HCT116 (cell line): ENCODE results near the gene DNAJC18. TPM values are rescaled to one million over a fixed set of nuclear protein-coding genes. Genes with fewer than 3 reads are reported as not detected.
"Not testable (repeated sequence)": the region's sequence is repeated elsewhere in the genome, so short reads cannot be mapped to it uniquely, and the experiment has no call there.

Experiments
- ATAC-seq: fragments of 200-7000 bp; cut with Tn5 transposase; 2 replicates; pipeline ENCODE4 v1.9.1; 2020; ENCODE audit warnings: mild to moderate bottlenecking, moderate library complexity
- BruUV-seq: library from RNA; stranded (reverse); fragments of 400-500 nt; replicated peaks from 2 replicates; lab custom pipeline; 2021; lab: Mats Ljungman, UMichigan
- CTCF ChIA-PET: fragments of 300-600 bp; sonication (Branson Sonifier 250); formaldehyde crosslinking; loops from one replicate; lab custom pipeline; 2021; ENCODE audit warnings: antibody characterized with exemption; lab: Charles Lee
- POLR2A ChIA-PET: fragments of 300-600, 350-600 bp; sonication (Branson Sonifier 250); formaldehyde crosslinking; loops from one replicate; lab custom pipeline; 2021; ENCODE audit warnings: antibody characterized with exemption; lab: Charles Lee
- RAD21 ChIA-PET, 2 experiments: fragments of 300-600 bp; sonication (Branson Sonifier 250); formaldehyde crosslinking; loops; one replicate each; lab custom pipeline; 2023; ENCODE audit warnings: low total read pairs in 2 of 2; ENCODE audit not compliant: uncharacterized antibody in 2 of 2, unreplicated experiment in 2 of 2, low non-redundant PET in 1 of 2; lab: Charles Lee
- DNase-seq: peaks from one replicate; pipeline ENCODE4 v3.0.0-alpha.2; 2010; ENCODE audit warnings: low read depth, low spot score
- H2AFZ ChIP-seq: fragments of 200-600 bp; shearing (Covaris generic), sonication (generic); 2 replicates; pipeline ENCODE4 v1.6.1; 2017; ENCODE audit warnings: low read depth, mixed run types, mixed read lengths, antibody characterized with exemption, low read length; ENCODE audit not compliant: poor library complexity, severe bottlenecking
- H3K27ac ChIP-seq: 2 replicates; pipeline ENCODE4 v1.5.1; 2012; ENCODE audit warnings: low read depth, low read length
- H3K27me3 ChIP-seq: fragments of 200-600 bp; sonication (generic); 2 replicates; pipeline ENCODE4 v1.6.1; 2016; ENCODE audit warnings: mixed run types, low read length, mixed read lengths; ENCODE audit not compliant: insufficient read depth
- H3K36me3 ChIP-seq, 2 experiments: fragments of 200-500 bp in 1 of 2; fragments of 200-600 bp in 1 of 2; sonication (Bioruptor generic) in 1 of 2; sonication (generic) in 1 of 2; 2 replicates each; pipeline versions ENCODE4 v1.5.1 to v1.6.1; 2014 to 2016; ENCODE audit warnings: low read length in 2 of 2, inconsistent platforms in 1 of 2, mixed read lengths in 1 of 2, mixed run types in 1 of 2; ENCODE audit not compliant: insufficient read depth in 2 of 2, control insufficient read depth in 1 of 2
- H3K4me1 ChIP-seq, 2 experiments: fragments of 200-600 bp in 1 of 2; sonication (generic) in 1 of 2; 2 replicates each; pipeline versions ENCODE4 v1.5.1 to v1.6.1; 2012 to 2017; ENCODE audit warnings: low read length in 2 of 2, inconsistent platforms in 1 of 2, mild to moderate bottlenecking in 1 of 2, mixed read lengths in 1 of 2, mixed run types in 1 of 2, moderate library complexity in 1 of 2; ENCODE audit not compliant: insufficient read depth in 2 of 2, control insufficient read depth in 1 of 2
- H3K4me2 ChIP-seq: fragments of 200-600 bp; sonication (generic); 2 replicates; pipeline ENCODE4 v1.6.1; 2017; ENCODE audit warnings: mixed run types, low read length, mixed read lengths
- H3K4me3 ChIP-seq, 2 experiments: fragments of 200-600 bp in 1 of 2; sonication (generic) in 1 of 2; replicated peaks in 1 of 2; 2 replicates each; pipeline ENCODE4 v1.5.1; 2011 to 2016; ENCODE audit warnings: low read length in 2 of 2, control low read depth in 1 of 2, low read depth in 1 of 2, mild to moderate bottlenecking in 1 of 2, mixed read lengths in 1 of 2, mixed run types in 1 of 2
- H3K79me2 ChIP-seq: fragments of 200-600 bp; sonication (generic); 2 replicates; pipeline ENCODE4 v1.6.1; 2017; ENCODE audit warnings: mild to moderate bottlenecking, mixed run types, low read length, moderate library complexity, mixed read lengths; ENCODE audit not compliant: insufficient read depth
- H3K9ac ChIP-seq: fragments of 200-600 bp; sonication (generic); 2 replicates; pipeline ENCODE4 v1.6.1; 2016; ENCODE audit warnings: low read length, mixed read lengths
- H3K9me2 ChIP-seq: fragments of 200-600 bp; sonication (generic), shearing (Covaris generic); 2 replicates; pipeline ENCODE4 v1.6.1; 2017; ENCODE audit warnings: mixed run types, mild to moderate bottlenecking, moderate library complexity; ENCODE audit not compliant: insufficient read depth
- H3K9me3 ChIP-seq, 2 experiments: fragments of 200-500 bp in 1 of 2; fragments of 200-600 bp in 1 of 2; sonication (Bioruptor generic) in 1 of 2; sonication (generic) in 1 of 2; 2 replicates each; pipeline ENCODE4 v1.6.1; 2014 to 2017; ENCODE audit warnings: low read length in 2 of 2, mixed read lengths in 2 of 2, inconsistent platforms in 1 of 2, low read depth in 1 of 2, mild to moderate bottlenecking in 1 of 2, mixed run types in 1 of 2, moderate library complexity in 1 of 2; ENCODE audit not compliant: control insufficient read depth in 1 of 2, insufficient read depth in 1 of 2
- H4K20me1 ChIP-seq: fragments of 200-600 bp; sonication (generic), shearing (Covaris generic); 2 replicates; pipeline ENCODE4 v1.6.1; 2017; ENCODE audit warnings: mixed run types, mild to moderate bottlenecking, moderate library complexity; ENCODE audit not compliant: insufficient read depth
- EGR1 ChIP-seq: IDR thresholded peaks from 2 replicates; pipeline ENCODE4 v1.6.1; 2012; ENCODE audit warnings: low read depth
- POLR2A ChIP-seq: IDR thresholded peaks from 2 replicates; pipeline ENCODE4 v1.7.0; 2011; ENCODE audit warnings: borderline replicate concordance; ENCODE audit not compliant: insufficient read depth, insufficient read length; ENCODE audit errors: extremely low read depth
- SIN3A ChIP-seq: IDR thresholded peaks from 2 replicates; pipeline ENCODE4 v1.6.1; 2012; ENCODE audit warnings: low read depth
- ZBTB33 ChIP-seq: IDR thresholded peaks from 2 replicates; pipeline ENCODE4 v1.6.1; 2011; ENCODE audit warnings: mild to moderate bottlenecking, low read length, moderate library complexity; ENCODE audit not compliant: insufficient replicate concordance; ENCODE audit errors: extremely low read depth
- intact Hi-C: fragments of 100-400 bp; cut with micrococcal nuclease; formaldehyde crosslinking; loops from 2 replicates; pipeline ENCODE4 v1.10.0; 2022
- total RNA-seq: library from RNA; stranded (reverse); gene quantifications from one replicate; pipeline ENCODE4 v1.2.1, GENCODE V29; 2021; ENCODE audit not compliant: unreplicated experiment

DNAJC18 gene
- total RNA-seq, 1 experiment from 2014 or later: 5.7 TPM

GRCh38 chr5:139443831-139444453 is 4.6 kb upstream of the DNAJC18 start:
- BruUV-seq: no TSS peak
- Histone ChIP-seq H2AFZ (no peak overlapping the region), H3K4me1 (peaks cover 2 to 19% of the 10 kb centered on the region in 2 experiments; a peak in 3 of 4 replicates), H3K4me3 (no peak overlapping the region), H3K9ac (0 out of 2 replicates have a peak overlapping the region, but pooled peaks have one; percentile 6), H3K9me2 (no peaks in the 10 kb centered on the region), H3K9me3 (no peaks in the 10 kb centered on the region), H3K79me2 (no peaks in the 10 kb centered on the region), H3K4me2 (peak overlapping the region; percentile 31), H4K20me1 (no peaks in the 10 kb centered on the region), H3K27ac (no peak overlapping the region), H3K36me3 (no peaks in the 10 kb centered on the region), H3K27me3 (no peaks in the 10 kb centered on the region)
- ATAC-seq (no peak), DNase-seq (no peak)
- RAD21 ChIA-PET: no interaction called here
- POLR2A ChIA-PET: no interaction called here
- TF ChIP-seq ZBTB33 (no peak), SIN3A (no peak), EGR1 (no peak), POLR2A (no peak)
- intact Hi-C loops: no loop called here
- CTCF ChIA-PET: no interaction called here

- peaks cover 2 to 26% of the 10 kb centered on the region in 2 experiments; a peak in 3 of 4 replicates for H3K4me1 ChIP-seq
- DNase-seq, RAD21 ChIA-PET, H3K9me2 ChIP-seq, H4K20me1 ChIP-seq, H3K9ac ChIP-seq, H3K9me3 ChIP-seq, intact Hi-C loops, BruUV-seq, H3K36me3 ChIP-seq, ATAC-seq, CTCF ChIA-PET, H3K27ac ChIP-seq, H3K4me2 ChIP-seq, H3K79me2 ChIP-seq, H3K4me3 ChIP-seq, POLR2A ChIA-PET, H2AFZ ChIP-seq, H3K27me3 ChIP-seq: not testable (repeated sequence)
Observed at GRCh38 chr5:139440416-139440815, 1.1 kb upstream of the DNAJC18 start.
